GM13976 (cell line): Measurements from ENCODE around the gene VAT1L.

Source experiments
- DNase-seq: peaks from one replicate; pipeline ENCODE4 v3.0.0; 2012; ENCODE audit warnings: low spot score
- CTCF ChIP-seq: IDR thresholded peaks from 2 replicates; pipeline ENCODE4 v1.5.1; 2012; ENCODE audit warnings: borderline replicate concordance, mild to moderate bottlenecking; ENCODE audit not compliant: insufficient read depth; ENCODE audit errors: extremely low read depth, missing control alignments, control extremely low read depth
- in situ Hi-C: fragments of 300-500 bp; cut with MboI; formaldehyde crosslinking; loops from one replicate; pipeline ENCODE4 v1.12.0; 2022; ENCODE audit warnings: low sequenced_read_pairs, mixed read lengths, inconsistent platforms; ENCODE audit not compliant: unreplicated experiment

VAT1L gene

GRCh38 chr16:77820340-77820739 is 32.0 kb downstream of the VAT1L start:
- no peak for TF ChIP-seq CTCF
- in situ Hi-C loops: no loop called here
- DNase-seq: no peak

- TF ChIP-seq CTCF: no peak
- in situ Hi-C loops: no loop called here
- DNase-seq: no peak
These were observed 34.3 kb downstream of the VAT1L start for GRCh38 chr16:77822661-77823060.

- no peak for TF ChIP-seq CTCF
- in situ Hi-C loops: no loop called here
- no peak for DNase-seq
These were observed 34.7 kb downstream of the VAT1L start for GRCh38 chr16:77823067-77823466.

GRCh38 chr16:77825196-77825595 is 36.8 kb downstream of the VAT1L start:
- TF ChIP-seq CTCF: no peak
- no peak for DNase-seq
- in situ Hi-C loops: no loop called here

- DNase-seq: no peak
- in situ Hi-C loops: no loop called here
- no peak for TF ChIP-seq CTCF
These were observed 38.7 kb downstream of the VAT1L start for GRCh38 chr16:77827032-77827431.

GRCh38 chr16:77833921-77834634 is 45.7 kb downstream of the VAT1L start:
- no peak for DNase-seq
- in situ Hi-C loops: no loop called here
- no peak for TF ChIP-seq CTCF
